ENCODE measurements around the gene CLSTN2. TPM values are rescaled to one million over a fixed set of nuclear protein-coding genes. Genes with fewer than 3 reads are reported as not detected.

Gene CLSTN2
- total RNA-seq, 4 donors from 2014 or later, result 13.4 to 21.3 (median 19.4) TPM

DNA sequence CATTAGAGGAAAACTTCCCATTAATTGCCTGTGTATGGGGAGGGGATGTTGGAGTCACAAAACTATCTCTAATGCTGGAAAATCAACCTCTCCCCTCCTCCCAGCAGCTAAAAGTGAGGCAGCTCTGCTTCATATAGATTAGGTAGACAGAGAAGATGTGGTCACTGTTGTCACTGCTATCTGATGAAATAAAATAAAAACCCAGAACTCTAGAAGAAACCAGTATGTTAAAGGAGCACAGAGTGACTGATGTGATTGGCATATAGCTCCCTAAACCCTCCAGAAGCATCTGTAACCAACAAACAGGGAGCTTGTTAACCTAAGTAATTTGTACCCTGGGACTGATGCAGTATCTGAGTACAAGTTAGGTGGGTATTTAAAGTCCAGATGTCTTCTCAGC, 531.0 kb downstream of the CLSTN2 start:
- Histone ChIP-seq H3K36me3 (no peaks in the 10 kb centered on the region), H3K27ac (no peak overlapping the region), H3K4me3 (no peak overlapping the region), H3K9me3 (no peaks in the 10 kb centered on the region), H3K4me1 (no peaks in the 10 kb centered on the region), H3K27me3 (no peaks in the 10 kb centered on the region)
- no peak for DNase-seq (ENCODE audit: low spot score in 2 of 2)
- TF ChIP-seq, protein P1, sequence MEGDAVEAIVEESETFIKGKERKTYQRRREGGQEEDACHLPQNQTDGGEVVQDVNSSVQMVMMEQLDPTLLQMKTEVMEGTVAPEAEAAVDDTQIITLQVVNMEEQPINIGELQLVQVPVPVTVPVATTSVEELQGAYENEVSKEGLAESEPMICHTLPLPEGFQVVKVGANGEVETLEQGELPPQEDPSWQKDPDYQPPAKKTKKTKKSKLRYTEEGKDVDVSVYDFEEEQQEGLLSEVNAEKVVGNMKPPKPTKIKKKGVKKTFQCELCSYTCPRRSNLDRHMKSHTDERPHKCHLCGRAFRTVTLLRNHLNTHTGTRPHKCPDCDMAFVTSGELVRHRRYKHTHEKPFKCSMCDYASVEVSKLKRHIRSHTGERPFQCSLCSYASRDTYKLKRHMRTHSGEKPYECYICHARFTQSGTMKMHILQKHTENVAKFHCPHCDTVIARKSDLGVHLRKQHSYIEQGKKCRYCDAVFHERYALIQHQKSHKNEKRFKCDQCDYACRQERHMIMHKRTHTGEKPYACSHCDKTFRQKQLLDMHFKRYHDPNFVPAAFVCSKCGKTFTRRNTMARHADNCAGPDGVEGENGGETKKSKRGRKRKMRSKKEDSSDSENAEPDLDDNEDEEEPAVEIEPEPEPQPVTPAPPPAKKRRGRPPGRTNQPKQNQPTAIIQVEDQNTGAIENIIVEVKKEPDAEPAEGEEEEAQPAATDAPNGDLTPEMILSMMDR (IDR thresholded peaks at IDR 0.05), result no peak
- TF ChIP-seq EP300 (IDR thresholded peaks at IDR 0.05) (no peak), POLR2A (IDR thresholded peaks at IDR 0.05) (no peak)

DNA sequence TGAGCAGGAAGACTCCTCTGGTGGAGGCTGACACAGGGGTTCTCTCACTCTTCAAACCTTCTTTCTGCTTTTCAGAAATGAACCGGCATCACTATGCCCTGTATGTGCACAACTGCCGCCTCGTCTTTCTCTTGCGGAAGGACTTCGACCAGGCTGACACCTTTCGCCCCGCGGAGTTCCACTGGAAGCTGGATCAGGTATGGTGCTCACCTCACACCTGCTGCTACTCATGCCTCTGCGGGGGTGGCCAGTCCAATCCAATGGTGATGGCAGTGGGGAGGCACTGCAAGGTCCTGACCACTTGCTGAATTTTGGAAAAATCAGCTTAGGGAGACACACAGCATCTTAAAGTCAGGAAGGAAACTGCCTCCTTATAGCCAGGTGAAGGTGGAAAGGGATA, 531.5 kb downstream of the CLSTN2 start:
- no peak overlapping the region for H3K27ac ChIP-seq

DNA sequence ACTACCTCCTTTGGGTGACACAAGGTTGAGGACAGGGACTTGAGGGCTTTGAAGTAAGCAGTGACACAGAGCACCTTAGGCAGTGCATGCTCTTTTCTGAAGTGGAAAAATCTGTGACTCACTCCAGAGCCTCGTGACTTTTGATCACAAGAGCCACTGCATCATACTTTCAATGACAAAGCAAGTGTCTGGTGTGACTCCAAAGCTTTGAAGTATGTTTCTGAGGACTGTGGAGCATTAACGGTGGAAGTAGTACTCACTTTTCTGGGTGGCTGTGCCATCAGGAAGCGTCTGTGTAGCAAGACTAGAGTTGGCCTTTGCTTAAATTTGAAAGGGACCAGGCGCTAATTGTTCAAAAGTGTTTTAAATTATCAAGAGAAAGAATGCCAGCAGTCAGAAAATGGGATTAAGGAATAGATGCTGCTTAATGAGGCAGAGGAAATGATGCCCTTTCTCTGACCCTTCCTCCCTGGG, 532.2 kb downstream of the CLSTN2 start:
- Histone ChIP-seq H3K27ac (no peak overlapping the region), H3K4me3 (no peak overlapping the region), H3K36me3 (no peaks in the 10 kb centered on the region), H3K4me1 (no peaks in the 10 kb centered on the region), H3K9me3 (no peaks in the 10 kb centered on the region), H3K27me3 (no peaks in the 10 kb centered on the region)
- 54 to 58% methylated on average over 4 of the region's 4 CpGs for WGBS, 2 donors
- TF ChIP-seq POLR2A (IDR thresholded peaks at IDR 0.05) (no peak), EP300 (IDR thresholded peaks at IDR 0.05) (no peak)
- TF ChIP-seq, protein P1 (IDR thresholded peaks at IDR 0.05), result no peak
- DNase-seq (ENCODE audit: low spot score in 2 of 2), result no peak

More for the DNA sequence above, 531.5 kb downstream of the CLSTN2 start:
- no peaks in the 10 kb centered on the region for H3K27me3 ChIP-seq
- no peak for DNase-seq (ENCODE audit: low spot score in 2 of 2)
- no peak overlapping the region for H3K4me3 ChIP-seq
- no peaks in the 10 kb centered on the region for H3K36me3 ChIP-seq
- H3K4me1 ChIP-seq, result no peaks in the 10 kb centered on the region
- TF ChIP-seq, protein P1 (IDR thresholded peaks at IDR 0.05), result no peak
- no peak for TF ChIP-seq POLR2A (IDR thresholded peaks at IDR 0.05)
- no peak for TF ChIP-seq EP300 (IDR thresholded peaks at IDR 0.05)
- no peaks in the 10 kb centered on the region for H3K9me3 ChIP-seq
- WGBS, 2 donors, result 96 to 97% methylated on average over 9 of the region's 9 CpGs

DNA sequence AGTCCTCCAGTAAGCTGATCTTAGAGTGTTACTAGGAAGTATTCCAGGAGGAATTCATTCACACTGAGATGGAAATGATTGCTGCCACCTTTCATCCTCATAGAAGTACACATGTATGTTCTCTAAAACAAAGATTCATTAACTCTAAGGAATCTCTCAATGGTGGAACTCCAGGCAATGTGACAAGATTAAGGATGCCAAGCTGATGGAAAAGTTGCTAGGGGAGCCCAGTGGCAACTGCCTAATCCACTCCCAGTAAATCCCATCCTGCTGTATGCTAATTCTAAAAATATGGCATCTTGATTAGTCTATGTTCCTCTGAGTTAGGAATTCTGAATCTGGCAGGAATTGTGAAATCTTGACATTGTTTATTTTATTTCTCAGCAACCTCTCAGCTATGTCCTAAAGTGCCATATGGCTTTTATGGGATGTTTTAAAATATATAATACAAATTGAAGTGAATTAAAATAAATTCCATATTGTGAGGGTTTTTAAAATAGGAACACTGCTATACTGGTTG, 532.9 kb downstream of the CLSTN2 start:
- TF ChIP-seq EP300 (IDR thresholded peaks at IDR 0.05), result no peak
- TF ChIP-seq, protein P1 (IDR thresholded peaks at IDR 0.05), result no peak
- no peak for TF ChIP-seq POLR2A (IDR thresholded peaks at IDR 0.05)

DNA sequence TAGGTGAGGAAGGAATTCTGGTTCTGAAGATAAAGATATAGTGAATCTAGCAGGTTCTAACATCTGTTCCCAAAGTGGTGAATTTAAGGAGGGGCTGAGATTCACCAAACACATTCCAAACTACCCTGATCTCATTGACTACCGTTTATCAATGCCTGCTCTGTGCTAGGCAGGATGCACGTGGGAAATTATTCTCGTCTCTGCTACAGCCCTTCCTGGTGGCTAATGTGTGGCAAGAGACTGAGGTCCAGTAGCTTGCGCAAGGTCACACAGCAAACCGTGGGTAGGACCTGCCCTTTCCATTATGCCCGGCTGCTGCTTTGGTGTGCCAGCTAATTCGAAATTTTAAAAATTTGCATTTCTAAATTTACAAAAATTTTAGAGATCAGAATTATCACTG, 533.4 kb downstream of the CLSTN2 start:
- H3K27ac ChIP-seq, result no peak overlapping the region
- TF ChIP-seq, protein P1 (IDR thresholded peaks at IDR 0.05), result no peak
- 43 to 60% methylated on average over 7 of the region's 7 CpGs for WGBS, 2 donors

More for the DNA sequence above, 532.9 kb downstream of the CLSTN2 start:
- no peaks in the 10 kb centered on the region for H3K36me3 ChIP-seq
- no peaks in the 10 kb centered on the region for H3K4me1 ChIP-seq
- no peaks in the 10 kb centered on the region for H3K27me3 ChIP-seq
- no peak for DNase-seq (ENCODE audit: low spot score in 2 of 2)
- H3K9me3 ChIP-seq, result no peaks in the 10 kb centered on the region
- no peak overlapping the region for H3K4me3 ChIP-seq
- no peak overlapping the region for H3K27ac ChIP-seq

More for the DNA sequence above, 533.4 kb downstream of the CLSTN2 start:
- H3K27me3 ChIP-seq, result no peaks in the 10 kb centered on the region
- no peaks in the 10 kb centered on the region for H3K9me3 ChIP-seq
- H3K4me1 ChIP-seq, result no peaks in the 10 kb centered on the region
- no peak for DNase-seq (ENCODE audit: low spot score in 2 of 2)
- H3K4me3 ChIP-seq, result no peak overlapping the region
- no peaks in the 10 kb centered on the region for H3K36me3 ChIP-seq

Measured in tibial nerve (tissue), 4 donors.